ENCODE data around the gene TLR10.

The TLR10 gene

GRCh38 chr4:38762560-38762959, 20.2 kb downstream of the TLR10 start:
- no peaks in the 10 kb centered on the region for H3K36me3 ChIP-seq (ENCODE audit: insufficient read depth, low read length)
- H4K20me1 ChIP-seq (ENCODE audit: insufficient read depth, low read length): no peaks in the 10 kb centered on the region
- no peaks in the 10 kb centered on the region for H3K79me2 ChIP-seq (ENCODE audit: insufficient read depth, low read length)
- H3K9me3 ChIP-seq (ENCODE audit: insufficient read depth, low read length, severe bottlenecking): no peaks in the 10 kb centered on the region
- H3K4me2 ChIP-seq (ENCODE audit: insufficient read depth, low read length): no peak overlapping the region
- DNase-seq (no peak), ATAC-seq (ENCODE audit: insufficient read depth, low read depth) (no peak)
- H3K27ac ChIP-seq (ENCODE audit: low read length): no peak overlapping the region
- H3K27me3 ChIP-seq (ENCODE audit: insufficient read depth, low read length, poor library complexity): no peaks in the 10 kb centered on the region
- H3K4me1 ChIP-seq (ENCODE audit: insufficient read depth, low read length): no peaks in the 10 kb centered on the region
- TF ChIP-seq EZH2 (IDR thresholded peaks at IDR 0.05; ENCODE audit: borderline replicate concordance, low read depth, low read length, severe bottlenecking): no peak
- TF ChIP-seq, protein P1, sequence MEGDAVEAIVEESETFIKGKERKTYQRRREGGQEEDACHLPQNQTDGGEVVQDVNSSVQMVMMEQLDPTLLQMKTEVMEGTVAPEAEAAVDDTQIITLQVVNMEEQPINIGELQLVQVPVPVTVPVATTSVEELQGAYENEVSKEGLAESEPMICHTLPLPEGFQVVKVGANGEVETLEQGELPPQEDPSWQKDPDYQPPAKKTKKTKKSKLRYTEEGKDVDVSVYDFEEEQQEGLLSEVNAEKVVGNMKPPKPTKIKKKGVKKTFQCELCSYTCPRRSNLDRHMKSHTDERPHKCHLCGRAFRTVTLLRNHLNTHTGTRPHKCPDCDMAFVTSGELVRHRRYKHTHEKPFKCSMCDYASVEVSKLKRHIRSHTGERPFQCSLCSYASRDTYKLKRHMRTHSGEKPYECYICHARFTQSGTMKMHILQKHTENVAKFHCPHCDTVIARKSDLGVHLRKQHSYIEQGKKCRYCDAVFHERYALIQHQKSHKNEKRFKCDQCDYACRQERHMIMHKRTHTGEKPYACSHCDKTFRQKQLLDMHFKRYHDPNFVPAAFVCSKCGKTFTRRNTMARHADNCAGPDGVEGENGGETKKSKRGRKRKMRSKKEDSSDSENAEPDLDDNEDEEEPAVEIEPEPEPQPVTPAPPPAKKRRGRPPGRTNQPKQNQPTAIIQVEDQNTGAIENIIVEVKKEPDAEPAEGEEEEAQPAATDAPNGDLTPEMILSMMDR (IDR thresholded peaks at IDR 0.05; ENCODE audit: borderline replicate concordance, extremely low read depth, low read length, poor library complexity, severe bottlenecking): no peak
- no peak overlapping the region for H3K4me3 ChIP-seq (ENCODE audit: low read depth in 1 of 2, low read length in 2 of 2)
- H3K9ac ChIP-seq (ENCODE audit: low read depth, low read length): no peak overlapping the region
- H2AFZ ChIP-seq (ENCODE audit: low read depth, low read length): no peak overlapping the region

- no peaks in the 10 kb centered on the region for H3K27me3 ChIP-seq (ENCODE audit: insufficient read depth, low read length, poor library complexity)
- TF ChIP-seq EZH2 (IDR thresholded peaks at IDR 0.05; ENCODE audit: borderline replicate concordance, low read depth, low read length, severe bottlenecking): no peak
- TF ChIP-seq, protein P1 (IDR thresholded peaks at IDR 0.05; ENCODE audit: borderline replicate concordance, extremely low read depth, low read length, poor library complexity, severe bottlenecking): no peak
- no peaks in the 10 kb centered on the region for H3K9me3 ChIP-seq (ENCODE audit: insufficient read depth, low read length, severe bottlenecking)
- no peaks in the 10 kb centered on the region for H3K4me1 ChIP-seq (ENCODE audit: insufficient read depth, low read length)
- no peak overlapping the region for H2AFZ ChIP-seq (ENCODE audit: low read depth, low read length)
- H3K27ac ChIP-seq (ENCODE audit: low read length): no peak overlapping the region
- no peak overlapping the region for H3K9ac ChIP-seq (ENCODE audit: low read depth, low read length)
- no peak overlapping the region for H3K4me3 ChIP-seq (ENCODE audit: low read depth in 1 of 2, low read length in 2 of 2)
- no peak overlapping the region for H3K4me2 ChIP-seq (ENCODE audit: insufficient read depth, low read length)
- H3K36me3 ChIP-seq (ENCODE audit: insufficient read depth, low read length): no peaks in the 10 kb centered on the region
- H3K79me2 ChIP-seq (ENCODE audit: insufficient read depth, low read length): no peaks in the 10 kb centered on the region
- no peaks in the 10 kb centered on the region for H4K20me1 ChIP-seq (ENCODE audit: insufficient read depth, low read length)
- DNase-seq (no peak), ATAC-seq (ENCODE audit: insufficient read depth, low read depth) (no peak)
Measured at GRCh38 chr4:38759790-38760122, 23.0 kb downstream of the TLR10 start.

GRCh38 chr4:38759113-38759789, 23.5 kb downstream of the TLR10 start:
- H2AFZ ChIP-seq (ENCODE audit: low read depth, low read length): no peak overlapping the region
- no peaks in the 10 kb centered on the region for H3K36me3 ChIP-seq (ENCODE audit: insufficient read depth, low read length)
- no peak overlapping the region for H3K4me3 ChIP-seq (ENCODE audit: low read depth in 1 of 2, low read length in 2 of 2)
- peak; percentile 60 for DNase-seq
- TF ChIP-seq EZH2 (IDR thresholded peaks at IDR 0.05; ENCODE audit: borderline replicate concordance, low read depth, low read length, severe bottlenecking): no peak
- TF ChIP-seq, protein P1 (IDR thresholded peaks at IDR 0.05; ENCODE audit: borderline replicate concordance, extremely low read depth, low read length, poor library complexity, severe bottlenecking): peak; percentile 75
- no peaks in the 10 kb centered on the region for H3K27me3 ChIP-seq (ENCODE audit: insufficient read depth, low read length, poor library complexity)
- peak; percentile 89 for ATAC-seq (ENCODE audit: insufficient read depth, low read depth)
- H3K9me3 ChIP-seq (ENCODE audit: insufficient read depth, low read length, severe bottlenecking): no peaks in the 10 kb centered on the region
- no peaks in the 10 kb centered on the region for H4K20me1 ChIP-seq (ENCODE audit: insufficient read depth, low read length)
- H3K27ac ChIP-seq (ENCODE audit: low read length): no peak overlapping the region
- H3K4me2 ChIP-seq (ENCODE audit: insufficient read depth, low read length): no peak overlapping the region
- H3K4me1 ChIP-seq (ENCODE audit: insufficient read depth, low read length): no peaks in the 10 kb centered on the region
- no peak overlapping the region for H3K9ac ChIP-seq (ENCODE audit: low read depth, low read length)
- H3K79me2 ChIP-seq (ENCODE audit: insufficient read depth, low read length): no peaks in the 10 kb centered on the region
